IMR-90 (cell line): ENCODE results near the gene KMT2C. TPM values are rescaled to one million over a fixed set of nuclear protein-coding genes. Genes with fewer than 3 reads are reported as not detected.

Experiments used
- ATAC-seq: fragments of 200-7000 bp; cut with Tn5 transposase; 2 replicates; pipeline ENCODE4 v1.9.1; 2020; ENCODE audit warnings: low read depth, mild to moderate bottlenecking, moderate library complexity
- BruUV-seq: library from RNA; stranded (reverse); fragments of 400-500 nt; replicated peaks from 2 replicates; lab custom pipeline; 2021; lab: Mats Ljungman, UMichigan
- CTCF ChIA-PET: fragments of 300-600 bp; formaldehyde crosslinking; extraction: SDS; loops from one replicate; lab custom pipeline; 2021; ENCODE audit warnings: antibody characterized with exemption; lab: Yijun Ruan, JAX
- POLR2A ChIA-PET: fragments of 300-600 bp; sonication (Branson Sonifier 250); formaldehyde crosslinking; loops from one replicate; lab custom pipeline; 2022; ENCODE audit warnings: antibody characterized with exemption; ENCODE audit not compliant: unreplicated experiment; lab: Charles Lee
- DNase-seq: peaks from one replicate; pipeline ENCODE4 v3.0.0; 2013
- H2AFZ ChIP-seq: replicated peaks from 2 replicates; pipeline ENCODE3; 2013; ENCODE audit warnings: low read length, mild to moderate bottlenecking; ENCODE audit not compliant: poor library complexity
- H2AK5ac ChIP-seq: 2 replicates; pipeline ENCODE4 v1.6.1; 2013; ENCODE audit warnings: low read depth, low read length, inconsistent platforms
- H2AK9ac ChIP-seq: replicated peaks from 2 replicates; pipeline ENCODE3; 2013; ENCODE audit warnings: mild to moderate bottlenecking, low read depth, low read length, moderate library complexity; ENCODE audit not compliant: poor library complexity
- H2BK120ac ChIP-seq: 2 replicates; pipeline ENCODE4 v1.6.1; 2013; ENCODE audit warnings: low read depth, low read length, inconsistent platforms
- H2BK15ac ChIP-seq: 3 replicates; pipeline ENCODE4 v1.6.1; 2013; ENCODE audit warnings: low read depth, low read length, inconsistent platforms
- H2BK20ac ChIP-seq: 2 replicates; pipeline ENCODE4 v1.6.1; 2013; ENCODE audit warnings: low read depth, mild to moderate bottlenecking, inconsistent platforms, low read length, moderate library complexity
- H2BK5ac ChIP-seq: 2 replicates; pipeline ENCODE4 v1.6.1; 2013; ENCODE audit warnings: mild to moderate bottlenecking, low read depth, low read length, inconsistent platforms; ENCODE audit not compliant: poor library complexity, severe bottlenecking
- H3K14ac ChIP-seq: replicated peaks from 2 replicates; pipeline ENCODE4 v1.6.1; 2013; ENCODE audit warnings: low read depth, low read length, inconsistent platforms
- H3K18ac ChIP-seq: 2 replicates; pipeline ENCODE4 v1.6.1; 2013; ENCODE audit warnings: low read depth, low read length, control low read depth
- H3K23ac ChIP-seq: 2 replicates; pipeline ENCODE4 v1.6.1; 2013; ENCODE audit warnings: low read depth, low read length, inconsistent platforms
- H3K27ac ChIP-seq: 2 replicates; pipeline ENCODE4 v1.5.1; 2013; ENCODE audit warnings: mild to moderate bottlenecking, control low read depth, low read length; ENCODE audit not compliant: insufficient read depth
- H3K27me3 ChIP-seq: 2 replicates; pipeline ENCODE4 v1.6.1; 2013; ENCODE audit warnings: low read length; ENCODE audit not compliant: control insufficient read depth, insufficient read depth
- H3K36me3 ChIP-seq: 2 replicates; pipeline ENCODE4 v1.6.1; 2013; ENCODE audit warnings: low read length, mixed read lengths; ENCODE audit not compliant: control insufficient read depth, insufficient read depth
- H3K4ac ChIP-seq: 2 replicates; pipeline ENCODE4 v1.6.1; 2013; ENCODE audit warnings: low read depth, low read length, inconsistent platforms
- H3K4me1 ChIP-seq: 2 replicates; pipeline ENCODE4 v1.6.1; 2013; ENCODE audit warnings: low read length, mixed read lengths; ENCODE audit not compliant: control insufficient read depth, insufficient read depth
- H3K4me2 ChIP-seq: 2 replicates; pipeline ENCODE4 v1.6.1; 2013; ENCODE audit warnings: low read depth, mild to moderate bottlenecking, control low read depth, low read length, moderate library complexity
- H3K4me3 ChIP-seq: 2 replicates; pipeline ENCODE4 v1.5.1; 2013; ENCODE audit warnings: low read depth, mild to moderate bottlenecking, control low read depth, low read length, moderate library complexity; ENCODE audit not compliant: insufficient read depth
- H3K56ac ChIP-seq: 2 replicates; pipeline ENCODE4 v1.6.1; 2013; ENCODE audit warnings: low read length, inconsistent platforms; ENCODE audit not compliant: insufficient read depth; ENCODE audit errors: extremely low read depth
- H3K79me1 ChIP-seq, 2 experiments: 2 replicates each; pipeline ENCODE4 v1.6.1; 2013; ENCODE audit warnings: low read length in 2 of 2, inconsistent platforms in 1 of 2, low read depth in 1 of 2
- H3K9ac ChIP-seq: 2 replicates; pipeline ENCODE4 v1.6.1; 2013; ENCODE audit warnings: low read depth, low read length, control low read depth
- H3K9me1 ChIP-seq: 2 replicates; pipeline ENCODE4 v1.6.1; 2013; ENCODE audit warnings: low read length, inconsistent platforms; ENCODE audit not compliant: insufficient read depth
- H3K9me3 ChIP-seq: 2 replicates; pipeline ENCODE4 v1.6.1; 2013; ENCODE audit warnings: low read length; ENCODE audit not compliant: control insufficient read depth, insufficient read depth
- H4K20me1 ChIP-seq: 2 replicates; pipeline ENCODE4 v1.6.1; 2013; ENCODE audit warnings: low read length, inconsistent platforms; ENCODE audit not compliant: insufficient read depth
- H4K5ac ChIP-seq: 2 replicates; pipeline ENCODE4 v1.6.1; 2013; ENCODE audit warnings: mild to moderate bottlenecking, low read depth, low read length, control low read depth
- H4K8ac ChIP-seq, 2 experiments: 2 replicates each; pipeline ENCODE4 v1.6.1; 2013; ENCODE audit warnings: low read depth in 2 of 2, low read length in 2 of 2, control low read depth in 1 of 2, inconsistent platforms in 1 of 2
- H4K91ac ChIP-seq: 2 replicates; pipeline ENCODE4 v1.6.1; 2013; ENCODE audit warnings: low read depth, low read length, inconsistent platforms; ENCODE audit not compliant: insufficient read depth
- BHLHE40 ChIP-seq: fragments of 150-350 bp; IDR thresholded peaks from 2 replicates; pipeline ENCODE4 v1.6.1; 2016; ENCODE audit warnings: mild to moderate bottlenecking, low read depth, low read length
- CEBPB ChIP-seq: IDR thresholded peaks from 2 replicates; pipeline ENCODE4 v1.6.1; 2012; ENCODE audit warnings: low read depth, low read length, improper control_type of control experiment
- CHD1 ChIP-seq: IDR thresholded peaks from 2 replicates; pipeline ENCODE4 v1.6.1; 2012; ENCODE audit warnings: low read depth, low read length, improper control_type of control experiment
- FOS ChIP-seq: fragments of 150-350 bp; IDR thresholded peaks from 2 replicates; pipeline ENCODE4 v1.6.1; 2016; ENCODE audit warnings: low read depth, low read length
- MAFK ChIP-seq: IDR thresholded peaks from 2 replicates; pipeline ENCODE4 v1.6.1; 2012; ENCODE audit warnings: low read depth, low read length, improper control_type of control experiment
- MAZ ChIP-seq: IDR thresholded peaks from 2 replicates; pipeline ENCODE4 v1.6.1; 2012; ENCODE audit warnings: low read depth, mild to moderate bottlenecking, low read length, improper control_type of control experiment, moderate library complexity, borderline replicate concordance
- MXI1 ChIP-seq: IDR thresholded peaks from 2 replicates; pipeline ENCODE4 v1.6.1; 2012; ENCODE audit warnings: low read depth, mild to moderate bottlenecking, low read length, moderate library complexity, borderline replicate concordance
- NFE2L2 ChIP-seq: fragments of 150-350 bp; IDR thresholded peaks from 2 replicates; pipeline ENCODE4 v1.6.1; 2016; ENCODE audit warnings: low read depth, mild to moderate bottlenecking, low read length
- POLR2A ChIP-seq: IDR thresholded peaks from 2 replicates; pipeline ENCODE4 v1.6.1; 2012; ENCODE audit warnings: mild to moderate bottlenecking, low read depth, low read length
- RAD21 ChIP-seq: IDR thresholded peaks from 2 replicates; pipeline ENCODE4 v1.6.1; 2012; ENCODE audit warnings: low read length, improper control_type of control experiment
- RCOR1 ChIP-seq: IDR thresholded peaks from 2 replicates; pipeline ENCODE4 v1.6.1; 2012; ENCODE audit warnings: mild to moderate bottlenecking, low read length, improper control_type of control experiment; ENCODE audit not compliant: insufficient replicate concordance
- RFX5 ChIP-seq: IDR thresholded peaks from 2 replicates; pipeline ENCODE4 v1.8.0; 2012; ENCODE audit warnings: low read depth, mild to moderate bottlenecking, low read length, moderate library complexity
- SMC3 ChIP-seq: fragments of 150-350 bp; IDR thresholded peaks from 2 replicates; pipeline ENCODE4 v1.6.1; 2016; ENCODE audit warnings: low read depth, mild to moderate bottlenecking, antibody characterized with exemption, low read length, moderate library complexity
- WGBS, 2 experiments: methylation state at CpG; one replicate each; pipeline versions ENCODE4 v1.1.5 to v1.1.7; 2013; ENCODE audit warnings: missing lambda C conversion rate in 2 of 2; ENCODE audit not compliant: insufficient read length in 1 of 2; ENCODE audit errors: extremely low coverage in 2 of 2; 5-methylcytosine and 5-hydroxymethylcytosine counted together
- dilution Hi-C: fragments of 300-500 bp; cut with HindIII; formaldehyde crosslinking; loops from one replicate; pipeline ENCODE4 v1.14.3; 2018; ENCODE audit warnings: low sequenced_read_pairs; ENCODE audit not compliant: unreplicated experiment
- in situ Hi-C: fragments of 300-500 bp; cut with MboI; formaldehyde crosslinking; loops from 3 replicates; pipeline ENCODE4 v1.14.3; 2019; ENCODE audit warnings: low sequenced_read_pairs, inconsistent platforms, mixed read lengths
- intact Hi-C: fragments of 100-400 bp; cut with micrococcal nuclease; formaldehyde crosslinking; loops from 2 replicates; pipeline ENCODE4 v1.10.0; 2022
- polyA plus RNA-seq, 3 experiments: library from polyadenylated mRNA; depleted of rRNA; stranded (reverse); fragments of >200 nt; gene quantifications; 2 replicates each; pipeline ENCODE4 v1.2.3, GENCODE V29; 2012; ENCODE audit warnings: low replicate concordance in 1 of 3
- total RNA-seq: library from RNA; depleted of rRNA; stranded (reverse); fragments of >200 nt; gene quantifications from 2 replicates; pipeline ENCODE4 v1.2.3, GENCODE V29; 2012
- TF ChIP-seq, protein P1 (sequence below): fragments of 150-350 bp; IDR thresholded peaks from 2 replicates; pipeline ENCODE4 v1.6.1; 2016; ENCODE audit warnings: low read depth, mild to moderate bottlenecking, low read length, moderate library complexity, borderline replicate concordance
- TF ChIP-seq, protein P2 (sequence below): fragments of 150-350 bp; IDR thresholded peaks from 2 replicates; pipeline ENCODE4 v1.6.1; 2017; ENCODE audit warnings: mild to moderate bottlenecking, antibody characterized with exemption, low read length, low read depth
- TF ChIP-seq, protein P3 (sequence below): conservative IDR thresholded peaks from 2 replicates; pipeline ENCODE4 v1.5.1; 2012; ENCODE audit warnings: mild to moderate bottlenecking, low read depth, low read length, improper control_type of control experiment

Gene KMT2C
- total and polyA plus RNA-seq, 2 of the 4 experiments (the other 2 are of a cell fraction), result 8.0 to 23.3 TPM

DNA sequence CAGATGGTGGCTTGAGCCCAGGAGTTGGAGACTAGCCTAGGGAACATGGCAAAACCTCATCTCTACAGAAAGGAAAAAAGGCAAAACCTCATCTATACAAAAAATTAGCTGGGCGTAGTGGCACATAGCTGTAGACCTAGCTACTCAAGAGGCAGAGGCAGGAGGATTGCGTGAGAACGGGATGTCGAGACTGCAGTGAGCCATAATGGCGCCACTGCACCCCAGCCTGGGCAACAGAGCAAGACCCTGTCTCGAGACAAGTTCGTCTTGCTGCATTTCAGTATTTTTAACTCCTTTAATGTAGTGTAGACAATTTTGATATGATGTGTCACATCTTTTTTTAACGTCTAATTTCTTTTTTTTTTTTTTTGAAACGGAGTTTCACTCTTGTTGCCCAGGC is 31.4 kb upstream of the KMT2C start:
- no peaks in the 10 kb centered on the region for H3K27me3 ChIP-seq
- H3K4me1 ChIP-seq, result no peaks in the 10 kb centered on the region
- no peak overlapping the region for H3K4me3 ChIP-seq
- H3K4ac ChIP-seq, result no peak overlapping the region
- no peak overlapping the region for H3K23ac ChIP-seq
- H3K36me3 ChIP-seq, result no peaks in the 10 kb centered on the region
- no peak overlapping the region for H3K18ac ChIP-seq
- no peaks in the 10 kb centered on the region; the same call in 1 of the 2 replicates for H3K9me1 ChIP-seq
- no peak overlapping the region for H3K27ac ChIP-seq
- no peak overlapping the region for H3K4me2 ChIP-seq
- H4K8ac ChIP-seq, result no peak overlapping the region
- H3K14ac ChIP-seq, result no peak overlapping the region
- no peak overlapping the region for H3K9ac ChIP-seq
- no peaks in the 10 kb centered on the region for H3K79me1 ChIP-seq
- no peak overlapping the region for H2BK15ac ChIP-seq
- CTCF ChIA-PET, result no interaction called here
- H2AFZ ChIP-seq, result no peak overlapping the region
- H2BK120ac ChIP-seq, result no peak overlapping the region
- no peak overlapping the region for H4K91ac ChIP-seq
- WGBS, 2 experiments, result no CpG with 5 or more reads among the region's 9 CpGs
- dilution Hi-C loops, result no loop called here
- no peak overlapping the region for H2AK9ac ChIP-seq
- no peak overlapping the region for H2BK20ac ChIP-seq
- BruUV-seq, result no TSS peak
- H4K5ac ChIP-seq, result no peak overlapping the region
- H4K20me1 ChIP-seq, result no peaks in the 10 kb centered on the region
- H2BK5ac ChIP-seq, result no peak overlapping the region
- POLR2A ChIA-PET, result no interaction called here
- ATAC-seq, result no peak
- in situ Hi-C loops, result no loop called here
- H2AK5ac ChIP-seq, result no peak overlapping the region
- no peak for DNase-seq
- intact Hi-C loops, result loop anchor here (10.0 kb wide), 1 partner anchor 238 kb away; no protein-coding TSS in a partner anchor
- H3K56ac ChIP-seq, result no peak overlapping the region
- H3K9me3 ChIP-seq, result peaks cover 3% of the 10 kb centered on the region; the same call in 1 of the 2 replicates
- TF ChIP-seq RCOR1 (no peak), CHD1 (no peak), CEBPB (no peak), NFE2L2 (no peak), BHLHE40 (no peak), MXI1 (no peak), MAZ (no peak), RFX5 (no peak), POLR2A (no peak), MAFK (no peak), RAD21 (no peak), SMC3 (no peak), FOS (no peak)
- TF ChIP-seq, protein P1, sequence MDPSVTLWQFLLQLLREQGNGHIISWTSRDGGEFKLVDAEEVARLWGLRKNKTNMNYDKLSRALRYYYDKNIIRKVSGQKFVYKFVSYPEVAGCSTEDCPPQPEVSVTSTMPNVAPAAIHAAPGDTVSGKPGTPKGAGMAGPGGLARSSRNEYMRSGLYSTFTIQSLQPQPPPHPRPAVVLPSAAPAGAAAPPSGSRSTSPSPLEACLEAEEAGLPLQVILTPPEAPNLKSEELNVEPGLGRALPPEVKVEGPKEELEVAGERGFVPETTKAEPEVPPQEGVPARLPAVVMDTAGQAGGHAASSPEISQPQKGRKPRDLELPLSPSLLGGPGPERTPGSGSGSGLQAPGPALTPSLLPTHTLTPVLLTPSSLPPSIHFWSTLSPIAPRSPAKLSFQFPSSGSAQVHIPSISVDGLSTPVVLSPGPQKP, result no peak
- TF ChIP-seq, protein P2, sequence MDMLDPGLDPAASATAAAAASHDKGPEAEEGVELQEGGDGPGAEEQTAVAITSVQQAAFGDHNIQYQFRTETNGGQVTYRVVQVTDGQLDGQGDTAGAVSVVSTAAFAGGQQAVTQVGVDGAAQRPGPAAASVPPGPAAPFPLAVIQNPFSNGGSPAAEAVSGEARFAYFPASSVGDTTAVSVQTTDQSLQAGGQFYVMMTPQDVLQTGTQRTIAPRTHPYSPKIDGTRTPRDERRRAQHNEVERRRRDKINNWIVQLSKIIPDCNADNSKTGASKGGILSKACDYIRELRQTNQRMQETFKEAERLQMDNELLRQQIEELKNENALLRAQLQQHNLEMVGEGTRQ, result no peak
- TF ChIP-seq, protein P3, sequence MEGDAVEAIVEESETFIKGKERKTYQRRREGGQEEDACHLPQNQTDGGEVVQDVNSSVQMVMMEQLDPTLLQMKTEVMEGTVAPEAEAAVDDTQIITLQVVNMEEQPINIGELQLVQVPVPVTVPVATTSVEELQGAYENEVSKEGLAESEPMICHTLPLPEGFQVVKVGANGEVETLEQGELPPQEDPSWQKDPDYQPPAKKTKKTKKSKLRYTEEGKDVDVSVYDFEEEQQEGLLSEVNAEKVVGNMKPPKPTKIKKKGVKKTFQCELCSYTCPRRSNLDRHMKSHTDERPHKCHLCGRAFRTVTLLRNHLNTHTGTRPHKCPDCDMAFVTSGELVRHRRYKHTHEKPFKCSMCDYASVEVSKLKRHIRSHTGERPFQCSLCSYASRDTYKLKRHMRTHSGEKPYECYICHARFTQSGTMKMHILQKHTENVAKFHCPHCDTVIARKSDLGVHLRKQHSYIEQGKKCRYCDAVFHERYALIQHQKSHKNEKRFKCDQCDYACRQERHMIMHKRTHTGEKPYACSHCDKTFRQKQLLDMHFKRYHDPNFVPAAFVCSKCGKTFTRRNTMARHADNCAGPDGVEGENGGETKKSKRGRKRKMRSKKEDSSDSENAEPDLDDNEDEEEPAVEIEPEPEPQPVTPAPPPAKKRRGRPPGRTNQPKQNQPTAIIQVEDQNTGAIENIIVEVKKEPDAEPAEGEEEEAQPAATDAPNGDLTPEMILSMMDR, result no peak
